ENCODE measurements around the gene FCHO2. TPM values are rescaled to one million over a fixed set of nuclear protein-coding genes. Genes with fewer than 3 reads are reported as not detected.
"Not testable (repeated sequence)": the region's sequence is repeated elsewhere in the genome, so short reads cannot be mapped to it uniquely, and the experiment has no call there.

FCHO2 gene
- total RNA-seq, 4 donors from 2014 or later = 38.7 to 57.0 (median 46.5) TPM

DNA sequence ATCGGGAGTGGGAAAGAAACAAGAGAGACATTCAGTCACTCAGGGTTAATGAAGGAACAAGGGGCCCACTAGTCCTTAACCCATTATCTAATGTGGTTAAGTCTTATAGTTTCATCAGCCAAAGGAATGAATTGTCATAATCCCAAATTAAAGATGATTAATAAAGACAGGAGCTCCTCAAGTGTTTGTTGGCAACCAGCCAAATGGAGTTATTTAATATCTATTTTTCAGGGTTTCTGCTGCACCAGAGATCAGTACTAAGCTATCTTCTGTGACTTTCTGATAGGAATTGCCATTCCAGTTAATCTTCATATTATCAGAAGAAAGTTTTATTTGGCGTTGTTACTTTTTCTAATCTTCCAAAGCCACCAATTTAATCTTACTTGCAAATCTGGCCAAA is 34.0 kb upstream of the FCHO2 start:
- WGBS, 2 donors = 87 to 90% methylated on average over 2 of the region's 2 CpGs
- TF ChIP-seq, protein P1, sequence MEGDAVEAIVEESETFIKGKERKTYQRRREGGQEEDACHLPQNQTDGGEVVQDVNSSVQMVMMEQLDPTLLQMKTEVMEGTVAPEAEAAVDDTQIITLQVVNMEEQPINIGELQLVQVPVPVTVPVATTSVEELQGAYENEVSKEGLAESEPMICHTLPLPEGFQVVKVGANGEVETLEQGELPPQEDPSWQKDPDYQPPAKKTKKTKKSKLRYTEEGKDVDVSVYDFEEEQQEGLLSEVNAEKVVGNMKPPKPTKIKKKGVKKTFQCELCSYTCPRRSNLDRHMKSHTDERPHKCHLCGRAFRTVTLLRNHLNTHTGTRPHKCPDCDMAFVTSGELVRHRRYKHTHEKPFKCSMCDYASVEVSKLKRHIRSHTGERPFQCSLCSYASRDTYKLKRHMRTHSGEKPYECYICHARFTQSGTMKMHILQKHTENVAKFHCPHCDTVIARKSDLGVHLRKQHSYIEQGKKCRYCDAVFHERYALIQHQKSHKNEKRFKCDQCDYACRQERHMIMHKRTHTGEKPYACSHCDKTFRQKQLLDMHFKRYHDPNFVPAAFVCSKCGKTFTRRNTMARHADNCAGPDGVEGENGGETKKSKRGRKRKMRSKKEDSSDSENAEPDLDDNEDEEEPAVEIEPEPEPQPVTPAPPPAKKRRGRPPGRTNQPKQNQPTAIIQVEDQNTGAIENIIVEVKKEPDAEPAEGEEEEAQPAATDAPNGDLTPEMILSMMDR (IDR thresholded peaks at IDR 0.05) = no peak
- TF ChIP-seq POLR2A (IDR thresholded peaks at IDR 0.05) = no peak
- H3K27me3 ChIP-seq = no peaks in the 10 kb centered on the region
- no peak overlapping the region for H3K4me3 ChIP-seq (replicated peaks in 1 of 3)
- H3K27ac ChIP-seq = no peak overlapping the region
- peaks cover 0 to 5% of the 10 kb centered on the region in 2 donors for H3K4me1 ChIP-seq
- no peaks in the 10 kb centered on the region for H3K9me3 ChIP-seq
- no peak for DNase-seq
- intact Hi-C loops (cut with DNase I) = no loop called here
- H3K36me3 ChIP-seq = no peaks in the 10 kb centered on the region

- H3K4me1 ChIP-seq = peaks cover 0 to 5% of the 10 kb centered on the region in 2 donors
- TF ChIP-seq, protein P1 (IDR thresholded peaks at IDR 0.05) = no peak
- TF ChIP-seq POLR2A (IDR thresholded peaks at IDR 0.05) = no peak
- no peak overlapping the region for H3K4me3 ChIP-seq (replicated peaks in 1 of 3)
- H3K27me3 ChIP-seq = no peaks in the 10 kb centered on the region
- no peaks in the 10 kb centered on the region for H3K36me3 ChIP-seq
- no peaks in the 10 kb centered on the region for H3K9me3 ChIP-seq
- DNase-seq = no peak
- intact Hi-C loops (cut with DNase I) = no loop called here
- WGBS, 2 donors = 70 to 90% methylated on average over 1 of the region's 1 CpG
- no peak overlapping the region for H3K27ac ChIP-seq
Measured at GRCh38 chr5:72922422-72922821, 33.4 kb upstream of the FCHO2 start.

DNA sequence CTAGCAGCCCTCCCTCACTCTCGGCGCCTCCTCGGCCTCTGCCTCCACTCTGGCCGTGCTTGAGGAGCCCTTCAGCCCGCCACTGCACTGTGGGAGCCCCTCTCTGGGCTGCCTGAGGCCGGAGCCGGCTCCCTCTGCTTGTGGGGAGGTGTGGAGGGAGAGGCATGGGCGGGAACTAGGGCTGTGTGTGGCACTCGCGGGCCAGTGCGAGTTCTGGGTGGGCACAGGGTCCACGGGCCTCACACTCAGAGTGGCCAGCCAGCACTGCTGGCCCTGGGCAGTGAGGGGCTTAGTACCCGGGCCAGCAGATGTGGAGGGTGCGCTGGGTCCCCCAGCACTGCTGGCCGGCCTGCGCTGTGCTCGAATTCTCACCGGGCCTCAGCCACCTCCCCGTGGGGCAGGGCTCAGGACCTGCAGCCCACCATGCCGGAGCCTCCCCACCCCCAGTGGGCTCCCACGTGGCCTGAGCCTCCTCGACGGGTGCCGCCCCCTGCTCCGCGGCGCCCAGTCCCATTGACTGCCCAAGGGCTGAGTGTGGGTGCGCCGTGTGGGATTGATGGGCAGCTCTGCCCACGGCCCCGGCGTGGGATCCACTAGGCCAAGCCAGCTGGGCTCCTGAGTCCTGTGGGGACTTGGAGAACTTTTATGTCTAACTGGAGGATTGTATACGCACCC is 30.4 kb upstream of the FCHO2 start:
- Histone ChIP-seq H3K9me3 (no peaks in the 10 kb centered on the region), H3K36me3 (no peaks in the 10 kb centered on the region), H3K4me1 (peaks cover 0 to 5% of the 10 kb centered on the region in 2 donors), H3K27me3 (no peaks in the 10 kb centered on the region), H3K27ac (no peak overlapping the region), H3K4me3 (replicated peaks in 1 of 3) (no peak overlapping the region)
- no peak for DNase-seq
- TF ChIP-seq POLR2A (IDR thresholded peaks at IDR 0.05) = no peak
- TF ChIP-seq, protein P1 (IDR thresholded peaks at IDR 0.05) = no peak
- 86 to 92% methylated on average over 14 to 33 of the region's 33 CpGs for WGBS, 2 donors
- intact Hi-C loops (cut with DNase I) = no loop called here

DNA sequence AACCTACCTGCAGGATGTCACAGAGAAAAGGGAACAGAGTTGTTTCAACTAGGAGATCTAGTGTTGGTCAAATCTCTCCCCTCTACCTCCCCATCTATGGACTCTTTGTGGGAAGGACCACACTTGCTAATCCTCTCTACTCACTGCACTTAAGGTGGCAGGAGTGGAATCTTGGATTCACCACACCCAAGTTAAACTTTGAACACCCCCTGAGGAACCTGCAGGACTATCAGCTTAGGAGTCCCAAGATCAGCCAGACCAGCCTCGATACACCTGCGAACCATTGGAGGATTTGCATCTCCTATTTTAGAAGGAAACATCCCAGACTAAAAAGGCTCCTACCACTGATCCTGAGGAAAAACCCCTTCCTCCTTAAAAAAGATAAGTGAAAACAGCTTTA is 23.2 kb upstream of the FCHO2 start:
- H3K36me3 ChIP-seq; H3K4me3 ChIP-seq (replicated peaks in 1 of 3); H3K27ac ChIP-seq; intact Hi-C loops (cut with DNase I); H3K27me3 ChIP-seq; DNase-seq; H3K9me3 ChIP-seq: not testable (repeated sequence)
- H3K4me1 ChIP-seq = peaks cover 4 to 16% of the 10 kb centered on the region in 2 donors
- 91 to 100% methylated on average over 2 of the region's 2 CpGs for WGBS, 2 donors

DNA sequence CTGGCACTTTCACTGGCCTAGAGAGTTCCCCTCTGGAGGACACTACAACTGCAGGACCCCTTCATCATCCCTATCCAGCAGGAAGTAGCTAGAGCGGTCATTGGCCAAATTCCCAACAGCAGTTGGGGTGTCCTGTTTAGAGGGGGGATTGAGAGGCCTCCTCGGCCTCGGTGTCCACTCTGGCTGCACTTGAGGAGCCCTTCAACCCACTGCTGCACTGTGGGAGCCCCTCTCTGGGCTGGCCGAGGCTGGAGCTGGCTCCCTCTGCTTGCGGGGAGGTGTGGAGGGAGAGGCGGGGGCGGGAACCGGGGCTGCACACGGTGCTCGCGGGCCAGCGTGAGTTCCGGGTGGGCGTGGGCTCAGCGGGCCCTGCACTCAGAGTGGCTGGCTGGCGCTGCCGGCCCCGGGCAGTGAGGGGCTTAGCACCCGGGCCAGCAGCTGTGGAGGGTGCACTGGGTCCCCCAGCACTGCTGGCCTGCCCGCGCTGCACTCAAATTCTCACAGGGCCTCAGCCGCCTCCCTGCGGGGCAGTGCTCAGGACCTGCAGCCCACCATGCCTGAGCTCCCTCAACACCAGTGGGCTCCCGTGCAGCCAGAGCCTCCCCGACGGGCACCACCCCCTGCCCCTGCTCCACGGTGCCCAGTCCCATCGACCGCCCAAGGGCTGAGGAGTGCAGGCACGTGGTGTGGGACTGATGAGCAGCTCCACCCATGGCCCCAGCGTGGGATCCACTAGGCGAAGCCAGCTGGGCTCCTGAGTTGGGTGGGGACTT is 20.7 kb upstream of the FCHO2 start:
- H3K36me3 ChIP-seq; H3K27ac ChIP-seq; H3K9me3 ChIP-seq; H3K27me3 ChIP-seq; intact Hi-C loops (cut with DNase I); DNase-seq; H3K4me3 ChIP-seq (replicated peaks in 1 of 3): not testable (repeated sequence)
- peaks cover 4 to 19% of the 10 kb centered on the region in 2 donors for H3K4me1 ChIP-seq
- WGBS, 2 donors = 96 to 100% methylated on average over 4 to 8 of the region's 32 CpGs

- DNase-seq = no peak
- Histone ChIP-seq H3K9me3 (no peaks in the 10 kb centered on the region), H3K36me3 (no peaks in the 10 kb centered on the region), H3K4me1 (peaks cover 4 to 19% of the 10 kb centered on the region in 2 donors), H3K4me3 (replicated peaks in 1 of 3) (no peak overlapping the region), H3K27me3 (no peaks in the 10 kb centered on the region), H3K27ac (no peak overlapping the region)
- TF ChIP-seq, protein P1 (IDR thresholded peaks at IDR 0.05) = no peak
- no peak for TF ChIP-seq POLR2A (IDR thresholded peaks at IDR 0.05)
- intact Hi-C loops (cut with DNase I) = no loop called here
- 88 to 89% methylated on average over 4 of the region's 4 CpGs for WGBS, 2 donors
Measured at GRCh38 chr5:72936893-72937292, 18.9 kb upstream of the FCHO2 start.

Data from thyroid gland (tissue), 4 donors.